ENCODE measurements around the gene MAN1A1. TPM values are rescaled to one million over a fixed set of nuclear protein-coding genes. Genes with fewer than 3 reads are reported as not detected.
"Not testable (repeated sequence)": the region's sequence is repeated elsewhere in the genome, so short reads cannot be mapped to it uniquely, and the experiment has no call there.

MAN1A1 gene
- polyA plus RNA-seq, 3 donors from 2014 or later = 33.9 to 64.9 (median 56.7) TPM

GRCh38 chr6:119174879-119175817 is 174.4 kb downstream of the MAN1A1 start:
- H3K27ac Mint-ChIP-seq = no peak overlapping the region
- H3K27me3 Mint-ChIP-seq (ENCODE audit: low read depth in 3 of 3) = peaks cover 0 to 2% (median 0%) of the 10 kb centered on the region in 3 donors
- H3K4me1 Mint-ChIP-seq = peaks cover 21 to 35% of the 10 kb centered on the region in 2 donors
- no peak for DNase-seq
- H3K36me3 Mint-ChIP-seq = peaks cover 0 to 23% (median 10%) of the 10 kb centered on the region in 3 donors
- H3K9me3 Mint-ChIP-seq = no peaks in the 10 kb centered on the region
- no peak overlapping the region for H3K4me3 Mint-ChIP-seq

GRCh38 chr6:119174085-119174445 is 175.5 kb downstream of the MAN1A1 start:
- Mint-ChIP-seq H3K4me3 (no peak overlapping the region), H3K36me3 (peaks cover 0 to 16% (median 5%) of the 10 kb centered on the region in 3 donors), H3K4me1 (peaks cover 14 to 24% of the 10 kb centered on the region in 2 donors), H3K27me3 (ENCODE audit: low read depth in 3 of 3) (peaks cover 0 to 2% (median 0%) of the 10 kb centered on the region in 3 donors), H3K9me3 (no peaks in the 10 kb centered on the region), H3K27ac (no peak overlapping the region)
- DNase-seq = no peak

- H3K27me3 Mint-ChIP-seq (ENCODE audit: low read depth in 3 of 3) = peaks cover 0 to 4% (median 2%) of the 10 kb centered on the region in 3 donors
- H3K36me3 Mint-ChIP-seq = peaks cover 0 to 10% (median under 1%) of the 10 kb centered on the region in 3 donors
- H3K27ac Mint-ChIP-seq = peak overlapping the region in 1 of 6 donors; percentile 74
- DNase-seq = no peak
- peaks cover 14 to 18% of the 10 kb centered on the region in 2 donors for H3K4me1 Mint-ChIP-seq
- H3K4me3 Mint-ChIP-seq = peak overlapping the region in 1 of 5 donors; percentile 3
- no peaks in the 10 kb centered on the region for H3K9me3 Mint-ChIP-seq
Measured at GRCh38 chr6:119173249-119174084, 176.1 kb downstream of the MAN1A1 start.

GRCh38 chr6:119172824-119173223 is 176.7 kb downstream of the MAN1A1 start:
- no peaks in the 10 kb centered on the region for H3K9me3 Mint-ChIP-seq
- no peak for DNase-seq
- peaks cover 0 to 8% (median 5%) of the 10 kb centered on the region in 3 donors for H3K36me3 Mint-ChIP-seq
- peaks cover 14 to 18% of the 10 kb centered on the region in 2 donors for H3K4me1 Mint-ChIP-seq
- H3K27me3 Mint-ChIP-seq (ENCODE audit: low read depth in 3 of 3) = peaks cover 0 to 4% (median 2%) of the 10 kb centered on the region in 3 donors
- peak overlapping the region in 1 of 6 donors; percentile 19 for H3K27ac Mint-ChIP-seq
- no peak overlapping the region for H3K4me3 Mint-ChIP-seq

- no peak for DNase-seq
- peaks cover 14 to 18% of the 10 kb centered on the region in 2 donors for H3K4me1 Mint-ChIP-seq
- H3K27ac Mint-ChIP-seq = no peak overlapping the region
- H3K36me3 Mint-ChIP-seq = peaks cover 0 to 6% (median 5%) of the 10 kb centered on the region in 3 donors
- H3K9me3 Mint-ChIP-seq = no peaks in the 10 kb centered on the region
- H3K27me3 Mint-ChIP-seq (ENCODE audit: low read depth in 3 of 3) = peaks cover 0 to 4% (median 2%) of the 10 kb centered on the region in 3 donors
- H3K4me3 Mint-ChIP-seq = no peak overlapping the region
Measured at GRCh38 chr6:119171864-119172588, 177.5 kb downstream of the MAN1A1 start.

- no peak overlapping the region for H3K4me3 Mint-ChIP-seq
- peaks cover 0 to 5% (median 5%) of the 10 kb centered on the region in 3 donors for H3K36me3 Mint-ChIP-seq
- H3K27me3 Mint-ChIP-seq (ENCODE audit: low read depth in 3 of 3) = peaks cover 0 to 6% (median 2%) of the 10 kb centered on the region in 3 donors
- H3K4me1 Mint-ChIP-seq = peaks cover 14 to 23% of the 10 kb centered on the region in 2 donors
- no peak for DNase-seq
- H3K27ac Mint-ChIP-seq = no peak overlapping the region
- no peaks in the 10 kb centered on the region for H3K9me3 Mint-ChIP-seq
Measured at GRCh38 chr6:119171088-119171841, 178.3 kb downstream of the MAN1A1 start.

GRCh38 chr6:119170447-119171087 is 179.0 kb downstream of the MAN1A1 start:
- no peak overlapping the region for H3K27ac Mint-ChIP-seq
- peaks cover 14 to 23% of the 10 kb centered on the region in 2 donors for H3K4me1 Mint-ChIP-seq
- no peak for DNase-seq
- no peaks in the 10 kb centered on the region for H3K9me3 Mint-ChIP-seq
- no peak overlapping the region for H3K4me3 Mint-ChIP-seq
- H3K27me3 Mint-ChIP-seq (ENCODE audit: low read depth in 3 of 3) = peaks cover under 1 to 6% (median 2%) of the 10 kb centered on the region in 3 donors
- H3K36me3 Mint-ChIP-seq = peaks cover 0 to 5% (median 0%) of the 10 kb centered on the region in 3 donors

- H3K27me3 Mint-ChIP-seq (ENCODE audit: low read depth in 3 of 3) = peaks cover 2 to 6% (median 2%) of the 10 kb centered on the region in 3 donors
- no peak overlapping the region for H3K27ac Mint-ChIP-seq
- H3K36me3 Mint-ChIP-seq = peaks cover 0 to 5% (median 0%) of the 10 kb centered on the region in 3 donors
- H3K4me1 Mint-ChIP-seq = peaks cover 14 to 23% of the 10 kb centered on the region in 2 donors
- H3K4me3 Mint-ChIP-seq = no peak overlapping the region
- no peaks in the 10 kb centered on the region for H3K9me3 Mint-ChIP-seq
- no peak for DNase-seq
Measured at GRCh38 chr6:119170103-119170446, 179.5 kb downstream of the MAN1A1 start.

- H3K36me3 Mint-ChIP-seq = not testable (repeated sequence)
Measured at GRCh38 chr6:119169355-119169754, 180.2 kb downstream of the MAN1A1 start.

GRCh38 chr6:119166024-119166784 is 183.4 kb downstream of the MAN1A1 start:
- H3K4me1 Mint-ChIP-seq = peaks cover 0 to 5% of the 10 kb centered on the region in 2 donors
- H3K27ac Mint-ChIP-seq = no peak overlapping the region
- H3K27me3 Mint-ChIP-seq (ENCODE audit: low read depth in 3 of 3) = peaks cover 2 to 13% (median 4%) of the 10 kb centered on the region in 3 donors
- H3K9me3 Mint-ChIP-seq = no peaks in the 10 kb centered on the region
- no peak for DNase-seq
- no peak overlapping the region for H3K4me3 Mint-ChIP-seq
- peaks cover 3 to 12% (median 4%) of the 10 kb centered on the region in 3 donors for H3K36me3 Mint-ChIP-seq

More at GRCh38 chr6:119169355-119169754, 180.2 kb downstream of the MAN1A1 start:
- not testable (repeated sequence) for H3K9me3 Mint-ChIP-seq; DNase-seq; H3K4me3 Mint-ChIP-seq; H3K27me3 Mint-ChIP-seq (ENCODE audit: low read depth in 3 of 3); H3K27ac Mint-ChIP-seq
- H3K4me1 Mint-ChIP-seq = peaks cover 14 to 23% of the 10 kb centered on the region in 2 donors

- H3K36me3 Mint-ChIP-seq = peaks cover 3 to 12% (median 4%) of the 10 kb centered on the region in 3 donors
- H3K9me3 Mint-ChIP-seq = no peaks in the 10 kb centered on the region
- no peak overlapping the region for H3K27ac Mint-ChIP-seq
- H3K27me3 Mint-ChIP-seq (ENCODE audit: low read depth in 3 of 3) = peaks cover 0 to 10% (median 4%) of the 10 kb centered on the region in 3 donors
- peaks cover 0 to 5% of the 10 kb centered on the region in 2 donors for H3K4me1 Mint-ChIP-seq
- H3K4me3 Mint-ChIP-seq = no peak overlapping the region
- no peak for DNase-seq
Measured at GRCh38 chr6:119163006-119163405, 186.6 kb downstream of the MAN1A1 start.

Data from immature natural killer cell (primary cell).